ENCODE measurements around the gene FRAT2.
"Not testable (repeated sequence)": the region's sequence is repeated elsewhere in the genome, so short reads cannot be mapped to it uniquely, and the experiment has no call there.

Gene FRAT2

DNA sequence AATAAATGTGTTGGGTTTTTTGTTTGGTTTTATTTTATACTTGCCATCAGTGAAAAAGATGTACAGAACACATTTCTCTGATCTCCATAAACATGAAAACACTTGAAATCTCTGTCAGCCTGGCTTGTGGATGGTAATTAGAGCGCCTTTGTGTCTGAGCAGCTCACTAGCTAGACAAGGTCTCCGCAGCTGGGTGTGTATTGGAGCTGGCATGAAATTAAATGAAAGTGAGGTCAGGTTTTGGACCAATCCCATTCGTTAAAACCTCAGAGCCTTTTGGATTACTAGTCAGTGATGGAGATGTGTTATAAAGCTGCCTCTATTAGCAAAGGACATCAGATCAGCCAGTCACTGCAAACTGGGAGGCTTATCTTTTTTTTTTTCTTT is 12.7 kb downstream of the FRAT2 start:
- no peak for DNase-seq

DNA sequence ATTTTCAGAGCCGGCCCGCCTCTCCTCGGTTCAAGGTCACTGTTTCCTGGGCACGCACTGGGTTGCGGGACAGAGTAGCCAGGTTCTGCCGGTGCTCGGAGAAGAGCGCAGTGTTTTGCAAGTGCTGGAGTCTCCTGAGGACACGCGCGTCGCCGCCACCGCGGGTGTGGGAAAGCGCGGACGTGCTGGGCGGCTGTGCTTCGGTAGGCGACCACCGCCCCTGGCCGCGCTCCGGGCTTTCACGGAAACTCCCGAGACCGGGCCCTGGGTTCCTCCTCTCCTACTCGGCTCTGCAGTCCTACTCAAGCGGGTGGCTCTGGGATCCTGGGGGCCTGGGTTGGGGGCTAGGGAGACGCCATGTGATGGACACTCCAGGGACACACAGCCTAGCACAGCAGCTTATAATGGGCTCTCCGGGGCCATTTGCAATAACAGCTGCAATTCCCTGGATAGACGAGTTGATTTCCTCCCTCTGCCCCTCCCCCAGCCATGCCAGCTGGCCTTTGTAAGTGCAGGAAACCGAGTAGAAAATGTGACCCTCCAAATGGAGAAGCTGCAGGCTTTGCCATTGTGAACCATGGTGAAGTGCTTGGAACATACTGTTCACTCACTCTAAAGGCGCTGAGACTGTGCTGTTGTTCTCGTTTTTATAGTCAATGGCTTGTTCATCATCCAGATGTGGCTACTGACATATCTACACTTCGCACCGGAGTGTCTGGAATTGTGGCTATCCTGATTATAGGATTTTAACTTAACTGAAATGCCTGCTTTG is 13.3 kb downstream of the FRAT2 start:
- DNase-seq = no peak

- no peak for DNase-seq
These were observed 14.0 kb downstream of the FRAT2 start for GRCh38 chr10:97320480-97321031.

DNA sequence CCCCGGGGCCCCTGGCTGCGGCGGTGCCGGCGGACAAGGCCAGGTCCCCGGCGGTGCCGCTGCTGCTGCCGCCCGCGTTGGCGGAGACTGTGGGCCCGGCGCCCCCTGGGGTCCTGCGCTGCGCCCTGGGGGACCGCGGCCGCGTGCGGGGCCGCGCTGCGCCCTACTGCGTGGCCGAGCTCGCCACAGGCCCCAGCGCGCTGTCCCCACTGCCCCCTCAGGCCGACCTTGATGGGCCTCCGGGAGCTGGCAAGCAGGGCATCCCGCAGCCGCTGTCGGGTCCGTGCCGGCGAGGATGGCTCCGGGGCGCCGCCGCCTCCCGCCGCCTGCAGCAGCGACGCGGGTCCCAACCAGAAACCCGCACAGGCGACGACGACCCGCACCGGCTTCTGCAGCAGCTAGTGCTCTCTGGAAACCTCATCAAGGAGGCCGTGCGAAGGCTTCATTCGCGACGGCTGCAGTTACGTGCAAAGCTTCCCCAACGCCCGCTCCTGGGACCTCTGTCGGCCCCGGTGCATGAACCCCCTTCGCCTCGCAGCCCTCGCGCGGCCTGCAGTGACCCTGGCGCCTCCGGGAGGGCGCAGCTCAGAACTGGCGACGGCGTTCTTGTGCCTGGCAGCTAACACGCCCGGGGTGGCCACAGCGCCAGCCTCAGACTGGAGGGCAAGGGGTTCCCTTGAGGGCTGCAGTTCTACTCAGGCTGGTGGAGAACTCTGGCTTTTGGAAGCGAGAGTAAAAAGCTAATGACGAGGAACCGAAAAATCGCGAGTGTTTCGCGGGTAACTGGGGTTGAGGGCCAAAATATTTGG is 14.7 kb downstream of the FRAT2 start:
- DNase-seq = no peak

GRCh38 chr10:97318772-97319651 is 15.5 kb downstream of the FRAT2 start, which contains the start of gene FRAT1:
TSS of gene FRAT1 (plus strand) at chr10:97319271. CDS start at chr10:97319454, 183 bp downstream.
- peak; percentile 65 to 67 for DNase-seq

- DNase-seq = no peak
These were observed 19.9 kb downstream of the FRAT2 start for GRCh38 chr10:97314671-97315070.

GRCh38 chr10:97312897-97313296 is 21.6 kb downstream of the FRAT2 start:
- DNase-seq = no peak

DNA sequence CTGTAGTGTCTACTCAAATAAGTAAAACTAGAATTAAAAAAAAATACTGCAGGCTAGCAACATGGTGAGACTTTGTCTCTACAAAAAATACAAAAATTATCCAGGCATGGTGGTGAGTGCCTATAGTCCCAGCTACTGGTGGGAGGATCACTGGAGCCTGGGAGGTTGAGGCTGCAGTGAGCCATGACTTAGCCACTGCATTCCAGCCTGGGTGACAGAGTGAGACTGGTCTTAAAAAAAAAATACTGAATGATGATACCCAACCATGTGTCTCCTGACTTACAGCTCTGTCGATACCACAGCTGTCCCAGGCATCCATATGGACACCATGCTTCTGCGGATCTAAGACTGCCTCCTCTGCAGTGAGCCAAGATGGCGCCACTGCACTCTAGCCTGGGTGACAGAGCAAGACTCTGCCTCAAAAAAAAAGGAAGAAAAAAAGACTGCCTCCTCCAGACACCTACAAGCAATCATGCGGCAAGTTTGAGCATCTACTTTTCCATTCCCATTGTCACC is 23.4 kb downstream of the FRAT2 start:
- no peak for DNase-seq

- no peak for DNase-seq
These were observed 26.4 kb downstream of the FRAT2 start for GRCh38 chr10:97307866-97308780.

DNA sequence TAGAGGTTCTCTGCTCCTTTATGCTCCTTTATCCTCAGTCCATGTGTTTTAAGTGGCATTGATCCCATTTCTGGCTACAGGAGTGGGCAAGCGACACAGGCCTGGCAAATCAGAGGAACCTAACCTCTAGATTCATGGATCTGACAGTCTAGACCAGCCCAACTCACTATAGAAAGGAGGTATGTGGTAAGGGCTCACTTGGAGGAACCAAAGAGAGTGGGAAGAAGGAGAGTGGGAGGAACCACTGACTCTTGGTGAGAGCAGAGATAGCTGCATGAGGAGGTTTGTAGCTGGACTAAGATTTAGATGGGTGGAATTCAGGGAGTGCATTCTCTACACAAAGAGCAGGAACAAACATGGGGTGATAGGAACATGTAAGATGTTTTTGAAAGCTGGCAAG is 27.1 kb downstream of the FRAT2 start:
- no peak for DNase-seq

GRCh38 chr10:97302088-97302791 is 32.3 kb downstream of the FRAT2 start:
- no peak for DNase-seq

DNA sequence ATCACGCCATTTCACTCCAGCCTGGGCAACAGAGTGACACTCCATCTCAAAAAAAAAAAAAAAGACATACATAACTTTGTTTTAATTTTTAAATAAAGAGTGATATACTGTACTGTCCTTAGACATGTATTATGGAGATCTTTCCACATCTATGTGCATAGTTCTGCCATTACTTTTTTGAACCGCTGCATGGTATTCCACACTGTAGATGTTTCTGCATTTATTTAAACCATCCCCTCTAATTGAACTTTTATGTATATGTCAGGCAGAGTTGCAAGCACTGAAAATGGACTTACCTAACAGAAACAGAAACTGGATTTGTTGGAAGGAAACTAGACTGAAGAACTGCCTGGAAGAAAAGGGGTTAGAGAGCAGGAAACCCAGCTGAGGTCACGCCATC is 33.5 kb downstream of the FRAT2 start:
- no peak for DNase-seq

DNA sequence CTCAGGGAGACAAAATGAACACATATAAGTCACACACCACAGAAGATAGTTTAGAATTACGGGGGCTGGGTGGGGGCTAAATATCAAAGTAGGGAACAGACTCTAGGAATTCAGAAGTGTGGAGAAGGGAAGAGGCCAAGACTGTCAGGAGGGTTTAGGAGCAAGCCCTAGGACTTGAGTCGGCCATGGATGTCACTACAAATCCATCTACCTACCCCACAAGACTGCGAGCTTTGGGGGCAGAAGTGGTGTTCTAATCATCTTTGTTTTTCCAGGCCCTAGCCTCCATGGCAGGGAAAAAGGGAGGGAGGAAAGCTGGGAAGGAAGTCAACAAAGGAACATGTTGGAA is 36.3 kb downstream of the FRAT2 start:
- DNase-seq = no peak

DNA sequence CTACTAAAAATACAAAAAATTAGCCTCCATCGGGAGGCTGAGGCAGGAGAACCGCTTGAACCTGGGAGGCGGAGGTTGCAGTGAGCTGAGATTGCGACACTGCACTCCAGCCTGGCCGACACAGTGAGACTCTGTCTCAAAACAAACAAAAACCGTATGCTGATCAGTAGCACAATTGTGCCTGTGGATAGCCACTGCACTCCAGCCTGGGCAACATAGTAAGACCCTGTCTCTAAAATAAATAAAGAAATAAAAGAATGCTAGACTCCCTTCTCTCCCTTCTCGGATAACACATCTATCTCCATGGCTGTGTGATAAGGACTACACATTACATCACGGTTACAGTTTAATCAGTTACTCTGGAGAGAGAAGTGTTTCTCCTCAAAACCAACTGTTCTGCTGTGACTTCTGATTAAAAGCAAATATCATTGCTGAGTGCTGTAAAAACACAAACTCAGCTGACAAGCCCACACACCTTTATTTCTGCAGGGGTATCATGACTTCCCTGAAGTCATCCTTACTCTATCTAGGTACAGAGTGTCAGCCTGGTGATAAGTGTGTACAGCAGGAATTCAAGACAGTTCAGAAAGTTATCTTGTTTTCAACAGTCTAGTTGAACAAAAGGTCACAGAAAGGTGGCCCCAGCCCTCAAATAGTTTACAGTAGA is 36.8 kb downstream of the FRAT2 start:
- DNase-seq = no peak

GRCh38 chr10:97292862-97293198 is 41.7 kb downstream of the FRAT2 start:
- DNase-seq = no peak

DNA sequence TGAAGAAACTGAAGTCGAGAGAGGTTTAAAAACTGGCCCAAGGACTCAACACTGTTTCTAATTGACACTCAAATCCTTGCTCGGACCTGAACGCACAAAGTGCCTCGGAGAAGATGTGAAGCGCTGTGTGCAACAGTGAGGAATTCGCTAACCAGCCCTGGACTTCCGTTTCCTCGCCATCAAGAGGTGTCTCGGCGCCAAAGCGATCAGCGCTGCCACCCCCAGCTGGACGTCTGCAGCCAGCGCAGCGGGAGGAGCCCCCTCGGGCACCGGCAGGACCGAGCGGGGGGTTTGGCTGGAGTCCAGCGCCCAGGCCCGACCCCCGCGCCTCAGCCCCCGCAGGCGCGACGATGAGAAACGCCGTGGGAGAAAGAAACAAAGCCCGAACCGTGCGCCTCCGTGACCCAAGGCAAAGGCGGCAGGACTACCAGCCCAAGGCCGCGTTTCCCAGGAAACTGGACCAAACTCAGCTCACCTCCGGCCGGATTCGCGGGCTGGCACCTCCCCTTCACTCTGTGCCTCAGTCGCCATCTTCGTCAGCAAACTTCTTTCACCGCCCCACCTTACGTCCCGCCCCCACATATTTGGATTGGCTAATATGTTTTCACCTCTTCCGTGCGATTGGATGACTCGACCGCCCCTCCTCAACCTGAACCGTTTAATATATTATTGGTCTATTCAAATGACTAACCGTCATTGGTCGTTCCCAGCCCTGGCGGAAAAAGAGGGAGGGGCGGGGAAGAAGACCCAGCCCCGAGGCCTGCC is 42.2 kb downstream of the FRAT2 start, which contains the start of gene ARHGAP19:
TSS of gene ARHGAP19 (minus strand) at position 541 of the 765 bp plus-strand sequence. CDS start at position 531, 10 bp downstream.
- peak; percentile 93 for DNase-seq

DNA sequence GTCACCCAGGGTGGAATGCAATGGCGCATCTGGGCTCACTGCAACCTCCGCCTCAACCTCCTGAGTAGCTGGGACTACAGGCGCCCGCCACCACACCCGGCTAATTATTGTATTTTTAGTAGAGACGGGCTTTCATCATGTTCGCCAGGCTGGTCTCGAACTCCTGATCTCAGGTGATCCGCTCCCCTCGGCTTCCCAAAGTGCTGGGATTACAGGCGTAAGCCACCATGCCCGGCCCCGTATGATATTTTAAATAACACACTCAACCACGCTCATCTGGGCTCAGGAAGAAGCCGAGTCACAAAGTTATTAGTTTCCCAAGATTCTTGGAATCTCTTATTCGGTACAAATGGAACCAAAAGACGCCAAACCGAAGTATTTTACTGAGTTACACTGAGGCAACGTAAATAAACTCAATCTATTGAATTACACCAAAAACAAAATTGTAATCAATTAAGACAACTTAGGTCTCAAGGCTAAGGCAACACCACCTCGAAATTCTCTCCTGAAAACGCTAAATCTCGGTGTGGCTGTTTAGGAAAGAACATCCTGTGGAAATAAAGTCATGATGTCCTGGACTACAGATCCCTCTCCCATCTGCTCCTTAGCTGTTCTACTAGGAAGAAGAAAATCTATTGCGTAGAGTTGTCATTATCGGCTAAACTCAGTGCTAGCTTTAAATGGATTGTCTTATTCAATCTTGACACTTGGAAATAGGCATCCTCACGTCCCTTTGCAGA is 43.0 kb downstream of the FRAT2 start:
- no peak for DNase-seq

DNA sequence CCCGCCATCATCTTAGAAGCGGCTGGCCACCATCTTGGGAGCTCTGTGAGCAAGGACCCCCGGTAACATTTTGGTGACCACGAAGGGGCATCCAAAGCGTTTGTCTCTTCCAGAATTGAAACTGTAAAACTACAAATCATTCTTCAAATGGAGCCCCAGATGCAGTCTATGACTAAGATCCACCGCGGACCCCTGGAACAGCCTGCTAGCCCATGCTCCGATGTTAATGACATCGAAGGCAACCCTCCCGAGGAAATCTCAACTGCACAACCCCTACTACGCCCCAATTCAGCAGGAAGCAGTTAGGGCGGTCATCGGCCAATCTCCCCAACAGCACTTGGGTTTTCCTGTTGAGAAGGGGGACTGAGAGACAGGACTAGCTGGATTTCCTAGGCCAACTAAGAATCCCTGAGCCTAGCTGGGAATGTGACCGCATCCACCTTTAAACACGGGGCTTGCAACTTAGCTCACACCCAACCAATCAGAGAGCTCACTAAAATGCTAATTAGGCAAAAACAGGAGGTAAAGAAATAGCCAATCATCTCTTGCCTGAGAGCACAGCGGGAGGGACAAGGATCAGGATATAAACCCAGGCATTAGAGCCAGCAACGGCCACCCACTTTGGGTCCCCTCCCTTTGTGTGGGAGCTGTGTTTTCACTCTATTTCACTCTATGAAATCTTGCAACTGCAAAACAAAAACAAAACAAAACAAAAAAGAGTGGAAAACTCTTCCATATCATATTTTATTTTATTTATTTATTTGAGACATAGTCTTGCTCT is 43.8 kb downstream of the FRAT2 start:
- not testable (repeated sequence) for DNase-seq
